Peyer's patch (tissue), 4 donors: ENCODE data around the gene DOCK7.

Experiments used
- CTCF ChIP-seq, 6 experiments: fragments of 450-650 bp in 4 of 6; fragments of 200-600 bp in 2 of 6; sonication (generic) in 1 of 6; IDR thresholded peaks; one replicate each; pipeline ENCODE4 v1.5.1; 2017 to 2019; ENCODE audit warnings: antibody characterized with exemption in 6 of 6, mild to moderate bottlenecking in 3 of 6, moderate library complexity in 1 of 6
- POLR2A ChIP-seq, 2 donors: fragments of 450-650 bp; IDR thresholded peaks; one replicate each; pipeline ENCODE4 v1.5.1; 2017; ENCODE audit warnings: antibody characterized with exemption in 2 of 2, mild to moderate bottlenecking in 2 of 2, moderate library complexity in 2 of 2

DNA sequence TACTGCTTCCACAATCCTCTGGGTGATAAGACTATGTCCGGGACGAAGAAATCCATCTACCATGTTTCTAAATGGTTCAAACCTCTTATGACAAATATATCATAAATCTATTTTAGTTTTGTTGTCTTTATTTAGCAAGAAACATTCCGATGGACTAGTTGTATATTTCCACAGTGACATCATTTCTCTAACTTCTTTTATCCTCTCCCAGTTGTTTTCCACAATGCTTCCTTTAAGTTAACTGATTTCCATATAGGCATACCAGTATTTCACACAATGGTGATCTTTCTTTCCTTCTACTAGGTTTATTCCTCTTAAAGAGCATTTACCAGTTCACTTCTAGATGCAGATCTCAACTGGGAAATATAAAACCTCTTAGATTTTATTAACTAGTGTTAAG lies 206.5 kb downstream of the DOCK7 start:
- TF ChIP-seq CTCF (IDR thresholded peaks at IDR 0.05) (no peak), POLR2A (IDR thresholded peaks at IDR 0.05) (no peak)
